H1 (cell line): ENCODE measurements around the gene CACNG7. TPM values are rescaled to one million over a fixed set of nuclear protein-coding genes. Genes with fewer than 3 reads are reported as not detected.

Experiments used
- CTCF ChIA-PET: fragments of 300-600 bp; sonication (Branson Sonifier 250); formaldehyde crosslinking; loops from one replicate; lab custom pipeline; 2021; ENCODE audit not compliant: partially characterized antibody; lab: Charles Lee
- POLR2A ChIA-PET: fragments of 300-600 bp; sonication (Branson Sonifier 250); formaldehyde crosslinking; loops from one replicate; lab custom pipeline; 2021; ENCODE audit warnings: inconsistent platforms; ENCODE audit not compliant: partially characterized antibody; lab: Charles Lee
- DNase-seq, 2 experiments: peaks; one replicate each; pipeline versions ENCODE4 v3.0.0 to v3.0.0-alpha.2; 2010 to 2022; ENCODE audit warnings: low spot score in 2 of 2, low read depth in 1 of 2, mixed read lengths in 1 of 2
- FAIRE-seq: peaks from 2 replicates; lab custom pipeline; 2011; peaks lifted over from hg19 to GRCh38; lab: Jason Lieb, UNC
- H2AFZ ChIP-seq: 2 replicates; pipeline ENCODE4 v1.8.1; 2012; ENCODE audit warnings: low read length, inconsistent platforms
- H2AK5ac ChIP-seq: 2 replicates; pipeline ENCODE4 v1.6.1; 2013; ENCODE audit warnings: low read depth, low read length
- H2BK120ac ChIP-seq: replicated peaks from 2 replicates; pipeline ENCODE3; 2013; ENCODE audit warnings: low read depth, low read length, inconsistent platforms
- H2BK12ac ChIP-seq: 2 replicates; pipeline ENCODE4 v1.6.1; 2013; ENCODE audit warnings: low read depth, low read length
- H2BK15ac ChIP-seq: 2 replicates; pipeline ENCODE4 v1.6.1; 2013; ENCODE audit warnings: low read length
- H2BK20ac ChIP-seq: 2 replicates; pipeline ENCODE4 v1.6.1; 2013; ENCODE audit warnings: low read length
- H2BK5ac ChIP-seq: 2 replicates; pipeline ENCODE4 v1.6.1; 2013; ENCODE audit warnings: low read depth, low read length
- H3K14ac ChIP-seq: 2 replicates; pipeline ENCODE4 v1.6.1; 2013; ENCODE audit warnings: inconsistent platforms; ENCODE audit not compliant: insufficient read length
- H3K18ac ChIP-seq: 2 replicates; pipeline ENCODE4 v1.6.1; 2013; ENCODE audit warnings: low read length; ENCODE audit errors: extremely low read depth
- H3K23ac ChIP-seq: 2 replicates; pipeline ENCODE4 v1.6.1; 2013; ENCODE audit warnings: inconsistent platforms; ENCODE audit not compliant: insufficient read length
- H3K23me2 ChIP-seq: 2 replicates; pipeline ENCODE4 v1.6.1; 2013; ENCODE audit warnings: low read depth, low read length
- H3K27ac ChIP-seq: 2 replicates; pipeline ENCODE4 v1.6.1; 2011; ENCODE audit warnings: low read depth, low read length, inconsistent platforms
- H3K27me3 ChIP-seq, 4 experiments: replicated peaks in 1 of 4; 1 replicate in 1 of 4; 2 replicates in 3 of 4; pipeline versions ENCODE4 v1.6.1 to v1.8.1; 2011 to 2013; ENCODE audit warnings: low read length in 3 of 4, mild to moderate bottlenecking in 3 of 4, inconsistent platforms in 2 of 4, mixed read lengths in 2 of 4, moderate library complexity in 1 of 4; ENCODE audit not compliant: control insufficient read depth in 3 of 4, insufficient read depth in 3 of 4; ENCODE audit errors: extremely low read depth in 1 of 4
- H3K36me3 ChIP-seq, 4 experiments: 2 replicates each; pipeline versions ENCODE4 v1.6.1 to v1.8.1; 2011 to 2013; ENCODE audit warnings: mild to moderate bottlenecking in 4 of 4, low read length in 3 of 4, moderate library complexity in 2 of 4, control low read depth in 1 of 4, inconsistent platforms in 1 of 4; ENCODE audit not compliant: insufficient read depth in 4 of 4, control insufficient read depth in 2 of 4
- H3K4ac ChIP-seq: replicated peaks from 2 replicates; pipeline ENCODE3; 2013; ENCODE audit warnings: low read length, low read depth, mixed read lengths, inconsistent platforms; ENCODE audit not compliant: insufficient read length
- H3K4me1 ChIP-seq, 4 experiments: replicated peaks in 1 of 4; 1 replicate in 1 of 4; 2 replicates in 3 of 4; pipeline versions ENCODE4 v1.6.1 to v1.8.1; 2011 to 2013; ENCODE audit warnings: low read length in 3 of 4, inconsistent platforms in 2 of 4, mixed read lengths in 1 of 4; ENCODE audit not compliant: insufficient read depth in 4 of 4, control insufficient read depth in 3 of 4
- H3K4me2 ChIP-seq, 2 experiments: 2 replicates each; pipeline versions ENCODE4 v1.6.1 to v1.8.1; 2011 to 2013; ENCODE audit warnings: low read depth in 2 of 2, low read length in 2 of 2, control low read depth in 1 of 2, inconsistent platforms in 1 of 2, mild to moderate bottlenecking in 1 of 2; ENCODE audit not compliant: insufficient read depth in 1 of 2
- H3K4me3 ChIP-seq, 4 experiments: fragments of 200-600, 300-600 bp in 1 of 4; sonication (generic), shearing (Covaris generic), sonication (Bioruptor Twin) in 1 of 4; 2 replicates each; pipeline versions ENCODE4 v1.5.1 to v1.8.1; 2011 to 2016; ENCODE audit warnings: low read length in 4 of 4, low read depth in 3 of 4, control low read depth in 2 of 4, inconsistent platforms in 2 of 4, mild to moderate bottlenecking in 2 of 4, mixed read lengths in 1 of 4, moderate library complexity in 1 of 4; ENCODE audit not compliant: insufficient read depth in 2 of 4; ENCODE audit errors: extremely low read depth in 1 of 4
- H3K56ac ChIP-seq: replicated peaks from 2 replicates; pipeline ENCODE3; 2013; ENCODE audit warnings: low read depth, mild to moderate bottlenecking, mixed read lengths, low read length, inconsistent platforms; ENCODE audit not compliant: insufficient read length
- H3K79me1 ChIP-seq: 2 replicates; pipeline ENCODE4 v1.6.1; 2013; ENCODE audit warnings: low read depth, low read length, control low read depth
- H3K79me2 ChIP-seq, 2 experiments: 2 replicates each; pipeline versions ENCODE4 v1.6.1 to v1.8.1; 2012 to 2013; ENCODE audit warnings: low read length in 2 of 2, mild to moderate bottlenecking in 2 of 2, inconsistent platforms in 1 of 2; ENCODE audit not compliant: insufficient read depth in 2 of 2, control insufficient read depth in 1 of 2
- H3K9ac ChIP-seq, 4 experiments: replicated peaks in 1 of 4; 1 replicate in 1 of 4; 2 replicates in 3 of 4; pipeline versions ENCODE4 v1.6.1 to v1.8.1; 2011 to 2013; ENCODE audit warnings: low read depth in 3 of 4, low read length in 3 of 4, control low read depth in 2 of 4, mild to moderate bottlenecking in 2 of 4, moderate library complexity in 2 of 4, inconsistent platforms in 1 of 4; ENCODE audit errors: extremely low read depth in 1 of 4
- H3K9me3 ChIP-seq, 2 experiments: 2 replicates each; pipeline versions ENCODE4 v1.6.1 to v1.8.1; 2012 to 2013; ENCODE audit warnings: mild to moderate bottlenecking in 2 of 2, moderate library complexity in 2 of 2, control low read depth in 1 of 2, inconsistent platforms in 1 of 2, low read depth in 1 of 2, low read length in 1 of 2, mixed read lengths in 1 of 2; ENCODE audit not compliant: insufficient read depth in 2 of 2
- H4K20me1 ChIP-seq, 2 experiments: replicated peaks in 1 of 2; 2 replicates each; pipeline versions ENCODE3 to v1.8.1; 2011 to 2013; ENCODE audit warnings: inconsistent platforms in 2 of 2, low read length in 2 of 2, mild to moderate bottlenecking in 1 of 2; ENCODE audit not compliant: insufficient read depth in 2 of 2, control insufficient read depth in 1 of 2
- H4K5ac ChIP-seq: 2 replicates; pipeline ENCODE4 v1.6.1; 2013; ENCODE audit warnings: low read length, low read depth, mixed read lengths, inconsistent platforms; ENCODE audit not compliant: insufficient read length
- H4K8ac ChIP-seq: 2 replicates; pipeline ENCODE4 v1.8.0; 2013; ENCODE audit warnings: mild to moderate bottlenecking, moderate library complexity, low read length, inconsistent platforms; ENCODE audit not compliant: insufficient read depth; ENCODE audit errors: extremely low read depth
- H4K91ac ChIP-seq: replicated peaks from 2 replicates; pipeline ENCODE3; 2013; ENCODE audit warnings: low read length, mixed read lengths, inconsistent platforms; ENCODE audit not compliant: insufficient read length
- MAFK ChIP-seq: IDR thresholded peaks from 2 replicates; pipeline ENCODE4 v1.6.1; 2012; ENCODE audit warnings: low read depth, mild to moderate bottlenecking, improper control_type of control experiment, low read length
- WGBS, 2 experiments: shearing (Covaris generic) in 1 of 2; methylation state at CpG; one replicate each; pipeline versions ENCODE4 v1.1.6 to v1.1.7; 2013 to 2015; ENCODE audit warnings: low lambda C conversion rate in 2 of 2, mixed read lengths in 2 of 2, inconsistent platforms in 1 of 2, low coverage in 1 of 2, missing lambda C conversion rate in 1 of 2; ENCODE audit not compliant: insufficient replicate concordance in 2 of 2, insufficient coverage in 1 of 2, insufficient read length in 1 of 2; ENCODE audit errors: extremely low coverage in 1 of 2, missing lambda C conversion rate in 1 of 2; 5-methylcytosine and 5-hydroxymethylcytosine counted together
- polyA plus RNA-seq, 7 experiments: library from polyadenylated mRNA; depleted of rRNA in 3 of 7; stranded (reverse) in 5 of 7; unstranded in 2 of 7; fragments of >200 nt in 5 of 7; fragments of 200-250 nt in 2 of 7; gene quantifications; 1 replicate in 5 of 7; 2 replicates in 1 of 7; 4 replicates in 1 of 7; pipeline versions ENCODE4 v1.2.1 to v1.2.3, GENCODE V29; 2011 to 2013; ENCODE audit warnings: missing spikeins in 2 of 7, mixed read lengths in 2 of 7
- total RNA-seq: library from RNA; stranded (reverse); fragmentation: NEBNext Ultra II Directional; extraction: Animal tissue kit (Norgen Biotek cat#: 25700); gene quantifications from 2 replicates; pipeline ENCODE4 v1.2.1, GENCODE V29; 2021

Gene CACNG7
- total and polyA plus RNA-seq, 2 of the 8 experiments (the other 6 are each of a cell fraction or from before 2014, with no cell fraction given), result 28.9 to 69.8 TPM

DNA sequence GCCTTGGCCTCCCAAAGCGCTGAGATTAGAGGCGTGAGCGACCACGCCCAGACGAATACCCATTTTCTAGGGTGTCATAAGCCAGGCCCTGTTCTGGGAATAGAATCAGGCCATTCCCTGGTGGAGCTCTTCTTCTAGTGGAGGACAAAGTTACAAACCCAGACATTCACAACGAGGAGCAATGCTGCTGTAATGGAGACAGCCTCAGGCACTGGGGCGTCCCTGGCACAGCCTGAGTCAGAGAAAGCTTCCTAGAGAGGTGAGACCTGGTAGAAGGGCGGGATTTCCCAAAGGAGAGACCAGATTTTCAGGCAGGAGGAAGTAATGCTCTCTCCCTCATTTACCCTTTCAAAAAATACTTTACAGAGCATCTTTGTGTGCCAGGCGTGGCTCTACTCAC lies 14.4 kb upstream of the CACNG7 start:
- Histone ChIP-seq H3K18ac (no peak overlapping the region), H3K4ac (no peak overlapping the region), H2BK15ac (no peak overlapping the region), H4K91ac (no peak overlapping the region), H3K23ac (no peak overlapping the region), H4K8ac (no peak overlapping the region), H3K4me3 (no peak overlapping the region), H2BK120ac (no peak overlapping the region), H3K27ac (no peak overlapping the region), H3K14ac (no peak overlapping the region), H3K23me2 (peaks cover 6% of the 10 kb centered on the region), H3K79me1 (no peaks in the 10 kb centered on the region), H3K9ac (no peak overlapping the region), H3K4me2 (no peak overlapping the region), H3K4me1 (peaks cover 0 to 14% (median 9%) of the 10 kb centered on the region in 4 experiments; a peak in 5 of 7 replicates), H4K5ac (no peak overlapping the region), H4K20me1 (no peaks in the 10 kb centered on the region), H3K36me3 (peaks cover 0 to 4% (median 0%) of the 10 kb centered on the region in 4 experiments; a peak in 1 of 8 replicates), H2BK5ac (no peak overlapping the region), H3K27me3 (peaks cover 0 to 3% (median 0%) of the 10 kb centered on the region in 4 experiments; a peak in 1 of 7 replicates), H3K79me2 (no peaks in the 10 kb centered on the region), H2AK5ac (no peak overlapping the region), H2BK12ac (no peak overlapping the region), H3K9me3 (no peaks in the 10 kb centered on the region), H2BK20ac (no peak overlapping the region), H2AFZ (no peak overlapping the region), H3K56ac (no peak overlapping the region)
- no peak for TF ChIP-seq MAFK
- WGBS, 2 experiments, result 97% methylated on average over 9 of the region's 9 CpGs; no CpG with 5 or more reads in 1 of the 2 experiments
- ChIA-PET POLR2A (interaction anchor here (0.5 to 1.1 kb wide), 3 partner anchors 24 to 283 kb away, joined by 3 to 4 read pairs (median 3); no protein-coding TSS in a partner anchor), CTCF (interaction anchor here (0.7 to 8.6 kb wide), 3 partner anchors 13 to 102 kb away, joined by 3 to 44 read pairs (median 3); partner anchors contain the start of gene PRKCG)
- no peak for DNase-seq
- no peak for FAIRE-seq
